ENCODE results near the gene ANKS1B.

The ANKS1B gene

DNA sequence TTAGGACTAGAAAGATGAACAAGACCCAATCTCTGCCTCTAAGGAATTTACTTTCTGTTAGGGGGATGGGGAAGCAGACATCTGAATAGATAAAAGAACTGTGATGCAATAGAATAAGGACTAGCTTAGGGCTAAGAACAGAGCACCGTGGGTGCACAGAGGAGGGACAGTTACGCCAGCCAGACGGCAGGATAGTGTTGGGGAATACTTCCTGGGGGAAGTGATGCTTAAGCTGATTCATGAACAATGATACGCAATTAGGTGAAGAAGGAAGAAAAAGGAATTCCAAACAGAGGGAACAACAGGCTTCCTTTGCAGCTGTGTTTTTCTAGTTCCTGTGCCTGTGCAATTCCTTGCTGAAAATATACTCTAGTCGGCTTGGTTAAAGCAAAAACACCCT is 838.6 kb downstream of the ANKS1B start:
- H3K4me3 ChIP-seq (ENCODE audit: low read depth, low read length) = no peak overlapping the region
- TF ChIP-seq, protein P1, sequence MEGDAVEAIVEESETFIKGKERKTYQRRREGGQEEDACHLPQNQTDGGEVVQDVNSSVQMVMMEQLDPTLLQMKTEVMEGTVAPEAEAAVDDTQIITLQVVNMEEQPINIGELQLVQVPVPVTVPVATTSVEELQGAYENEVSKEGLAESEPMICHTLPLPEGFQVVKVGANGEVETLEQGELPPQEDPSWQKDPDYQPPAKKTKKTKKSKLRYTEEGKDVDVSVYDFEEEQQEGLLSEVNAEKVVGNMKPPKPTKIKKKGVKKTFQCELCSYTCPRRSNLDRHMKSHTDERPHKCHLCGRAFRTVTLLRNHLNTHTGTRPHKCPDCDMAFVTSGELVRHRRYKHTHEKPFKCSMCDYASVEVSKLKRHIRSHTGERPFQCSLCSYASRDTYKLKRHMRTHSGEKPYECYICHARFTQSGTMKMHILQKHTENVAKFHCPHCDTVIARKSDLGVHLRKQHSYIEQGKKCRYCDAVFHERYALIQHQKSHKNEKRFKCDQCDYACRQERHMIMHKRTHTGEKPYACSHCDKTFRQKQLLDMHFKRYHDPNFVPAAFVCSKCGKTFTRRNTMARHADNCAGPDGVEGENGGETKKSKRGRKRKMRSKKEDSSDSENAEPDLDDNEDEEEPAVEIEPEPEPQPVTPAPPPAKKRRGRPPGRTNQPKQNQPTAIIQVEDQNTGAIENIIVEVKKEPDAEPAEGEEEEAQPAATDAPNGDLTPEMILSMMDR (IDR thresholded peaks at IDR 0.05; ENCODE audit: control insufficient read depth, extremely low read depth, insufficient read depth) = no peak
- no peak for DNase-seq (ENCODE audit: low read depth)

DNA sequence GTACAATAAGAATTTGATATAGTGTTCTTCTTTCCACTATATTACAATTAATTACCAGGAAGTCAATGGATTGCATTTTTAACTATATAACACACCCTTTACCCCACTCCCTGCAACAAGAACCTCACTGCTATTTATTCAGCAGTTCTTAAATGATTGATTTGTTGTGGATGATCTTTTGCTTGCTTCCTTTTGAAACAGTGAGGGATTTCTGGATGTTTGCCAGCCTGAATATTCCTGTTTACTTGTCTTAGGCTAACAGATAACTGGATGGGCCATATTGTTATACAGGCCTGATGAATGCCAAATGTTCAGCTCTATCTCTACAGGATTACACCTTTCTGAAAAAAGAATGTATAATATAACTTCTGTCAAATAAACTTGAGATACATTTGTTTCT is 842.1 kb downstream of the ANKS1B start:
- DNase-seq (ENCODE audit: low read depth) = no peak
- TF ChIP-seq, protein P1 (IDR thresholded peaks at IDR 0.05; ENCODE audit: control insufficient read depth, extremely low read depth, insufficient read depth) = no peak
- H3K4me3 ChIP-seq (ENCODE audit: low read depth, low read length) = no peak overlapping the region

GRCh38 chr12:99140017-99140720 is 844.6 kb downstream of the ANKS1B start:
- H3K4me3 ChIP-seq (ENCODE audit: low read depth, low read length) = no peak overlapping the region
- TF ChIP-seq, protein P1 (IDR thresholded peaks at IDR 0.05; ENCODE audit: control insufficient read depth, extremely low read depth, insufficient read depth) = no peak
- no peak for DNase-seq (ENCODE audit: low read depth)

- no peak overlapping the region for H3K4me3 ChIP-seq (ENCODE audit: low read depth, low read length)
- TF ChIP-seq, protein P1 (IDR thresholded peaks at IDR 0.05; ENCODE audit: control insufficient read depth, extremely low read depth, insufficient read depth) = no peak
- DNase-seq (ENCODE audit: low read depth) = no peak
These were observed 846.3 kb downstream of the ANKS1B start for GRCh38 chr12:99138393-99138792.

DNA sequence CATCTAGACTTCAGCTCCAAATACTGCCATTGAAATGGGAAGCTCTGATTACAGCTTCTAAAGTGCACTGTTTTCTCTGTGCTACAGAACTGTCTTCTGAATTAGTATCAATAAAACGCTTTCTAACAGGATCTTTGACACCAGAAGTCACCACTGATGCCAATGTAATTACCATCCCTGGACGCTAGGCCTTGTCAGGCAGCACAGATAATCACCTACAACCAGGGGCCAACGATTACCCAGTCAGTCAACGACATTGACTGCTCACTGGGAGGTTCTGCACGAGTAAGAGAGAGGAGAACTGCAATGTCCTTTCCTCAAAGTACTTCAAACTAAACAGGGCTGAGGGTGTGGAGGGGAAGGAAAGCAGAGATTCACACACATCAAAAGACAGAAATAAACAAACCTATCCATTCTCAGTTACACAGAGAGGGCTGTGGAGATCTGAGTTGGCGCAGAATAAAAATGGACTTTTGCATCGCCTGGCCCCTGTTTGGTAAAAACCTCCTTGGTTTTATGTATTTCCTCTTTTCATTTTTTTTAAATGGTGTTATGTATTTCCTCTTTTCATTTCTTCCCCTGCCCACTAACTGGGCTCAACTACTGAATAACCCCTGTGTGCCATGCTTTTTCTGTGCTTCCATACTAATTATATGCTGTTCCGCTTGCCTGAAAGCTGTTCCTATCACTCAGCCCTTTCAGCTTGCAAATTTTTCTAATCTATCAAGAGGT is 847.4 kb downstream of the ANKS1B start:
- H3K4me3 ChIP-seq (ENCODE audit: low read depth, low read length) = no peak overlapping the region
- no peak for DNase-seq (ENCODE audit: low read depth)
- TF ChIP-seq, protein P1 (IDR thresholded peaks at IDR 0.05; ENCODE audit: control insufficient read depth, extremely low read depth, insufficient read depth) = no peak

- DNase-seq (ENCODE audit: low read depth) = no peak
- TF ChIP-seq, protein P1 (IDR thresholded peaks at IDR 0.05; ENCODE audit: control insufficient read depth, extremely low read depth, insufficient read depth) = no peak
- H3K4me3 ChIP-seq (ENCODE audit: low read depth, low read length) = no peak overlapping the region
These were observed 848.2 kb downstream of the ANKS1B start for GRCh38 chr12:99136516-99136915.
